ENCODE measurements around the gene CDC42EP1.
"Not testable (repeated sequence)": the region's sequence is repeated elsewhere in the genome, so short reads cannot be mapped to it uniquely, and the experiment has no call there.

Gene CDC42EP1

GRCh38 chr22:37535159-37535558, 25.1 kb upstream of the CDC42EP1 start:
- no peaks in the 10 kb centered on the region for H3K4me1 ChIP-seq (ENCODE audit: control insufficient read depth, insufficient read depth, low read length)
- no CpG with 5 or more reads among the region's 6 CpGs for WGBS (ENCODE audit: insufficient coverage, insufficient read length)

DNA sequence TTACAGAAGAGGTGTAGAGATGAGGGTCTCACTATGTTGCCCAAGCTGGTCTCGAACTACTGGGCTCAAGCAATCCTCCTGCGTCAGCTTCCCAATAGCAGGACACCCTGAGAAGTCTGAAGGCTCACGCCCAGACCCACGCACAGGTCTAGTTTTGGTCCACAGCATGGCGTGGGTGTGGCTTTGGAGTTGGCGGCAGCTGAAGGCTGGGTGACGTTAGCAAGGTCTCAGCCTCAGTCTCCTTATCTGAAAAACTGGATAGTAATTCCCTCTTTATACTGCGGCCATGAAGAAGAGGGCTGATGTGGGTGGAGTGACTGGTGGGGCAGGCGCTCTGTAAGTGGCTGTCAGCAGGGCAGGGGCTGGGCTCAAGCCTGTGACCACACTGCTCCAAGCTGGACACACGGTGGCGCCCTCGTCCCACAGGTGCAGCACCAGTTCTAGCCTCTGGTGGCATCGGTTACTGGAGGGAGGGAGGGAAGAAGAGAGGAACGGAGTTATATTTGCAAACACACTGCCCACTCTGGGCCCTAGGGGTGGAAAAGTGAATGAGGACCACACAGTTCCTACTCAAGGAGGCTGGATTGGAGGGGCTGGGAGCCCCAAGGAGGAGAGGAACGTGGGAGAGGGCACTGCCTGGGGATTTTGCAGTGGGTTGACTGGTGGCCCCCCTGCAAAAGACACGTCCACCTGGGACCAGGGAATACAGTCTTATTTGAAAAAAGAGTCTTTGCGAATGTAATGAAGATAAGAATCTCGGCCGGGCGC, 21.5 kb upstream of the CDC42EP1 start:
- Histone ChIP-seq H3K9me3 (ENCODE audit: control insufficient read depth, insufficient read depth, low read length) (no peaks in the 10 kb centered on the region), H3K36me3 (ENCODE audit: control insufficient read depth, insufficient read depth, low read length) (no peaks in the 10 kb centered on the region), H3K27ac (ENCODE audit: low read length) (no peak overlapping the region), H3K4me3 (ENCODE audit: low read length) (no peak overlapping the region), H3K27me3 (ENCODE audit: control insufficient read depth, insufficient read depth, low read length) (no peaks in the 10 kb centered on the region), H3K4me1 (ENCODE audit: control insufficient read depth, insufficient read depth, low read length) (no peaks in the 10 kb centered on the region)
- DNase-seq (ENCODE audit: low read depth, low spot score), result peak; percentile 86
- WGBS (ENCODE audit: insufficient coverage, insufficient read length), result no CpG with 5 or more reads among the region's 20 CpGs

More at GRCh38 chr22:37535159-37535558, 25.1 kb upstream of the CDC42EP1 start:
- Histone ChIP-seq H3K9me3 (ENCODE audit: control insufficient read depth, insufficient read depth, low read length) (no peaks in the 10 kb centered on the region), H3K4me3 (ENCODE audit: low read length) (no peak overlapping the region), H3K27ac (ENCODE audit: low read length) (no peak overlapping the region), H3K36me3 (ENCODE audit: control insufficient read depth, insufficient read depth, low read length) (no peaks in the 10 kb centered on the region), H3K27me3 (ENCODE audit: control insufficient read depth, insufficient read depth, low read length) (no peaks in the 10 kb centered on the region)
- DNase-seq (ENCODE audit: low read depth, low spot score), result no peak

- DNase-seq (ENCODE audit: low read depth, low spot score); H3K4me3 ChIP-seq (ENCODE audit: low read length); H3K27ac ChIP-seq (ENCODE audit: low read length); H3K4me1 ChIP-seq (ENCODE audit: control insufficient read depth, insufficient read depth, low read length); H3K36me3 ChIP-seq (ENCODE audit: control insufficient read depth, insufficient read depth, low read length); H3K9me3 ChIP-seq (ENCODE audit: control insufficient read depth, insufficient read depth, low read length); H3K27me3 ChIP-seq (ENCODE audit: control insufficient read depth, insufficient read depth, low read length): not testable (repeated sequence)
- WGBS (ENCODE audit: insufficient coverage, insufficient read length), result no CpG with 5 or more reads among the region's 6 CpGs
Measured at GRCh38 chr22:37539790-37540189, 20.5 kb upstream of the CDC42EP1 start.

DNA sequence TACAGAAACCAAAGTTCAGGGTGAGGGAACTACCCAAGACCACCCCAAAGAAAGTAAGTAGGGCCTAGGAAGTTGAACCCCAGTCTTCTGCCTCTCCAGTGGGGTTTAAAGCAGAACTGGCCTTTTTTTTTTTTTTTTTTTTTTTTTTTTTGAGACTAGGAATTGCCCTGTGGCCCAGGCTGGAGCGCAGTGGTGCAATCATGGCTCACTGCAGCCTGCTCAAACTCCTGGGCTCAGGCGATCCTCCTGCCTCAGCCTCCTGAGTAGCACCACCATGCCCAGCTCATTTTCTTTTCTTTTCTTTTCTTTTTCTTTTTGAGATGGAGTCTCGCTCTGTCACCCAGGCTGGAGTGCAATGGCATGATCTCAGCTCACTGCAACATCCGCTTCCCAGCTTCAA, 17.9 kb upstream of the CDC42EP1 start:
- H3K27ac ChIP-seq (ENCODE audit: low read length), result not testable (repeated sequence)

GRCh38 chr22:37542959-37543358, 17.3 kb upstream of the CDC42EP1 start:
- no peaks in the 10 kb centered on the region for H3K27me3 ChIP-seq (ENCODE audit: control insufficient read depth, insufficient read depth, low read length)
- no peak overlapping the region for H3K4me3 ChIP-seq (ENCODE audit: low read length)
- no peaks in the 10 kb centered on the region for H3K9me3 ChIP-seq (ENCODE audit: control insufficient read depth, insufficient read depth, low read length)
- DNase-seq (ENCODE audit: low read depth, low spot score), result no peak
- H3K27ac ChIP-seq (ENCODE audit: low read length), result no peak overlapping the region
- WGBS (ENCODE audit: insufficient coverage, insufficient read length), result no CpG with 5 or more reads among the region's 7 CpGs
- no peaks in the 10 kb centered on the region for H3K36me3 ChIP-seq (ENCODE audit: control insufficient read depth, insufficient read depth, low read length)
- peaks cover 5% of the 10 kb centered on the region; the same call in 1 of the 2 replicates for H3K4me1 ChIP-seq (ENCODE audit: control insufficient read depth, insufficient read depth, low read length)

More for the DNA sequence above, 17.9 kb upstream of the CDC42EP1 start:
- H3K9me3 ChIP-seq (ENCODE audit: control insufficient read depth, insufficient read depth, low read length); DNase-seq (ENCODE audit: low read depth, low spot score); H3K27me3 ChIP-seq (ENCODE audit: control insufficient read depth, insufficient read depth, low read length); H3K4me3 ChIP-seq (ENCODE audit: low read length); H3K4me1 ChIP-seq (ENCODE audit: control insufficient read depth, insufficient read depth, low read length); H3K36me3 ChIP-seq (ENCODE audit: control insufficient read depth, insufficient read depth, low read length): not testable (repeated sequence)
- WGBS (ENCODE audit: insufficient coverage, insufficient read length), result no CpG with 5 or more reads among the region's 4 CpGs

- Histone ChIP-seq H3K36me3 (ENCODE audit: control insufficient read depth, insufficient read depth, low read length) (no peaks in the 10 kb centered on the region), H3K4me3 (ENCODE audit: low read length) (peak overlapping the region; percentile 18; the same call in 1 of the 2 replicates), H3K9me3 (ENCODE audit: control insufficient read depth, insufficient read depth, low read length) (no peaks in the 10 kb centered on the region), H3K4me1 (ENCODE audit: control insufficient read depth, insufficient read depth, low read length) (peaks cover 5% of the 10 kb centered on the region; the same call in 1 of the 2 replicates), H3K27ac (ENCODE audit: low read length) (no peak overlapping the region), H3K27me3 (ENCODE audit: control insufficient read depth, insufficient read depth, low read length) (no peaks in the 10 kb centered on the region)
- DNase-seq (ENCODE audit: low read depth, low spot score), result no peak
- WGBS (ENCODE audit: insufficient coverage, insufficient read length), result no CpG with 5 or more reads among the region's 11 CpGs
Measured at GRCh38 chr22:37544955-37545702, 15.2 kb upstream of the CDC42EP1 start.

DNA sequence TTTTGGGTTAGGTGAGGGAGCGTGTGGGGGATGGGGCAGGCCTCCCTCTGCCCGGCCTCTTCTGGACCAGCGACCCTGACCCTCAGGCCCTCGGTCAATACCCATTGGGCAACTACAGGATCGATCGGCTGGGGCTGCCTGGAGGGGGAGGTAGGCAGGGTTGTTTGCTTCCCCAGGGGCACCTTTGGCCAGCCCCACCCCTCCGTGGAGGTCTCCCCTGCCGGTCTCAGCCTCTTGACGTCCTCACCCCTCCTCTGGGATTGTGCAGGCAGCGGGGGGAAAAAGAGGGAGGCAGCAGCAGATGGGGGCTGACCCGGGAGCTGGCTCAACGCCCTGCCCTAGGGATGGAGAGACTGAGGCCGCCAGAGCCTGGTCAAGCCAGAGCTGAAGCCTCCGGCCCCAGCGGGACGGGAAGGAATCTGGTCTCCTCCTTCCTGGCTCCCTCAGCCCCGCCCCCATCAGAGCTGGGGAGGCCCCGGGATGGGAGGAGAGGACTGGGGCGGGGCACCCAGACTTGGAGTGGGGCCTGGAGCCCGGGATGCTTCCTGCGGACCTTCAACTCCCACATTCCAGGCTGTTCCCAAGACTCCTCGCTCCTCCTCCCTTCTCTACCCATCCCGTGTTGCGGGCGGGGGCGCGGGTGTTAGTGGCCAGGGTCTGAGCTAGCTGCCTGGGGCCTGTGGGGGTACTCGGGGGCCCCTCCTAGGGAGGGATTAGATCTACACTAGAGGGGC, 14.4 kb upstream of the CDC42EP1 start:
- DNase-seq (ENCODE audit: low read depth, low spot score), result no peak
- peak overlapping the region; percentile 18; the same call in 1 of the 2 replicates for H3K4me3 ChIP-seq (ENCODE audit: low read length)
- H3K4me1 ChIP-seq (ENCODE audit: control insufficient read depth, insufficient read depth, low read length), result peaks cover 5% of the 10 kb centered on the region; the same call in 1 of the 2 replicates
- H3K9me3 ChIP-seq (ENCODE audit: control insufficient read depth, insufficient read depth, low read length), result no peaks in the 10 kb centered on the region
- H3K27ac ChIP-seq (ENCODE audit: low read length), result no peak overlapping the region
- WGBS (ENCODE audit: insufficient coverage, insufficient read length), result no CpG with 5 or more reads among the region's 28 CpGs
- H3K36me3 ChIP-seq (ENCODE audit: control insufficient read depth, insufficient read depth, low read length), result no peaks in the 10 kb centered on the region
- H3K27me3 ChIP-seq (ENCODE audit: control insufficient read depth, insufficient read depth, low read length), result no peaks in the 10 kb centered on the region

GRCh38 chr22:37546437-37547250, 13.6 kb upstream of the CDC42EP1 start:
- no peak overlapping the region for H3K4me3 ChIP-seq (ENCODE audit: low read length)
- DNase-seq (ENCODE audit: low read depth, low spot score), result no peak
- no peaks in the 10 kb centered on the region for H3K36me3 ChIP-seq (ENCODE audit: control insufficient read depth, insufficient read depth, low read length)
- no peaks in the 10 kb centered on the region for H3K9me3 ChIP-seq (ENCODE audit: control insufficient read depth, insufficient read depth, low read length)
- no CpG with 5 or more reads among the region's 21 CpGs for WGBS (ENCODE audit: insufficient coverage, insufficient read length)
- H3K4me1 ChIP-seq (ENCODE audit: control insufficient read depth, insufficient read depth, low read length), result peaks cover 5% of the 10 kb centered on the region; the same call in 1 of the 2 replicates
- no peak overlapping the region for H3K27ac ChIP-seq (ENCODE audit: low read length)
- H3K27me3 ChIP-seq (ENCODE audit: control insufficient read depth, insufficient read depth, low read length), result no peaks in the 10 kb centered on the region

DNA sequence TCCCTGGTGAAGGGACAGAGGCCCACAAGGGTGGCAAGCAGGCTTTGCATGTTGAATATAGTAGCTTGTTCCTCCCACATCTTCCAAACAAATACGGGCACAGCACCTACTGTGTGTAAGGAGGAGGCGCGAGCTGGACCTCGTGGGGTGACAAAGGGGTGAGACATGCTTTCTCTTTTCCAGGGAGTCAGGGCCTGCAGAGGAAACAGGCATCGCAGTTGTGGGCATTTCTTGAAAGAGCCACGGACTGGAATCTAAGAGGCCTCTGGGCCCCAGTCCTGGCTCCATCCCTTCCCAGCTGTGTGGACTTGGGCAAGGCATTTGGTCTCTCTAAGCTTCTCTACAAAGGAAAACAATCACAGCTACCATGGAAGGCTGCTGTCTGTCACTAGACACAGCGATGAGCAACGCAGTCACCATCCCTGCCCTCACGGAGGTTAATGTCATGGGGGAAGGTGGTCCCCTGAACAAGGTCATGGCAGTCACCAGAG, 13.0 kb upstream of the CDC42EP1 start:
- Histone ChIP-seq H3K4me3 (ENCODE audit: low read length) (no peak overlapping the region), H3K36me3 (ENCODE audit: control insufficient read depth, insufficient read depth, low read length) (no peaks in the 10 kb centered on the region), H3K9me3 (ENCODE audit: control insufficient read depth, insufficient read depth, low read length) (no peaks in the 10 kb centered on the region), H3K27ac (ENCODE audit: low read length) (no peak overlapping the region), H3K4me1 (ENCODE audit: control insufficient read depth, insufficient read depth, low read length) (peaks cover 5% of the 10 kb centered on the region; the same call in 1 of the 2 replicates), H3K27me3 (ENCODE audit: control insufficient read depth, insufficient read depth, low read length) (no peaks in the 10 kb centered on the region)
- no CpG with 5 or more reads among the region's 9 CpGs for WGBS (ENCODE audit: insufficient coverage, insufficient read length)
- no peak for DNase-seq (ENCODE audit: low read depth, low spot score)
